ENCODE data around the gene MCC. TPM values are rescaled to one million over a fixed set of nuclear protein-coding genes. Genes with fewer than 3 reads are reported as not detected.

MCC gene
- total and polyA plus RNA-seq, 4 donors = 1.6 to 38.6 (median 11.2) TPM

GRCh38 chr5:113181409-113181808 is 306.8 kb downstream of the MCC start:
- H3K27me3 ChIP-seq (ENCODE audit: control insufficient read depth in 3 of 3, insufficient read depth in 3 of 3, low read length in 2 of 3) = no peaks in the 10 kb centered on the region
- no peak overlapping the region for H3K27ac ChIP-seq (ENCODE audit: low read depth in 1 of 2, low read length in 1 of 2)
- no peaks in the 10 kb centered on the region for H3K9me3 ChIP-seq (ENCODE audit: control insufficient read depth in 4 of 4, insufficient read depth in 3 of 4, low read length in 3 of 4)
- peaks cover 5 to 32% (median 14%) of the 10 kb centered on the region in 5 donors for H3K4me1 ChIP-seq (ENCODE audit: control insufficient read depth in 5 of 5, insufficient read depth in 5 of 5, low read length in 5 of 5)
- no peak for DNase-seq
- WGBS, 2 donors = 92 to 95% methylated on average over 1 of the region's 1 CpG
- H3K4me3 ChIP-seq = no peak overlapping the region
- no peak for TF ChIP-seq CTCF (IDR thresholded peaks at IDR 0.05; ENCODE audit: control extremely low read depth, extremely low read depth)
- no peak overlapping the region for H3K9ac ChIP-seq (ENCODE audit: insufficient read depth in 1 of 2, low read length in 2 of 2)
- no peak for ATAC-seq (ENCODE audit: insufficient read depth, low FRiP score)
- H3K36me3 ChIP-seq (ENCODE audit: control insufficient read depth in 4 of 4, insufficient read depth in 4 of 4, low read length in 4 of 4) = no peaks in the 10 kb centered on the region

- ATAC-seq (ENCODE audit: insufficient read depth, low FRiP score) = no peak
- H3K36me3 ChIP-seq (ENCODE audit: control insufficient read depth in 4 of 4, insufficient read depth in 4 of 4, low read length in 4 of 4) = no peaks in the 10 kb centered on the region
- H3K9ac ChIP-seq (ENCODE audit: insufficient read depth in 1 of 2, low read length in 2 of 2) = no peak overlapping the region
- H3K4me3 ChIP-seq = no peak overlapping the region
- H3K4me1 ChIP-seq (ENCODE audit: control insufficient read depth in 5 of 5, insufficient read depth in 5 of 5, low read length in 5 of 5) = peaks cover 5 to 27% (median 14%) of the 10 kb centered on the region in 5 donors
- no peak for TF ChIP-seq CTCF (IDR thresholded peaks at IDR 0.05; ENCODE audit: control extremely low read depth, extremely low read depth)
- H3K27ac ChIP-seq (ENCODE audit: low read depth in 1 of 2, low read length in 1 of 2) = no peak overlapping the region
- DNase-seq = no peak
- H3K27me3 ChIP-seq (ENCODE audit: control insufficient read depth in 3 of 3, insufficient read depth in 3 of 3, low read length in 2 of 3) = no peaks in the 10 kb centered on the region
- H3K9me3 ChIP-seq (ENCODE audit: control insufficient read depth in 4 of 4, insufficient read depth in 3 of 4, low read length in 3 of 4) = no peaks in the 10 kb centered on the region
Measured at GRCh38 chr5:113179156-113179555, 309.1 kb downstream of the MCC start.

GRCh38 chr5:113178073-113178779 is 310.0 kb downstream of the MCC start:
- Histone ChIP-seq H3K36me3 (ENCODE audit: control insufficient read depth in 4 of 4, insufficient read depth in 4 of 4, low read length in 4 of 4) (no peaks in the 10 kb centered on the region), H3K27me3 (ENCODE audit: control insufficient read depth in 3 of 3, insufficient read depth in 3 of 3, low read length in 2 of 3) (no peaks in the 10 kb centered on the region), H3K4me3 (no peak overlapping the region), H3K9me3 (ENCODE audit: control insufficient read depth in 4 of 4, insufficient read depth in 3 of 4, low read length in 3 of 4) (no peaks in the 10 kb centered on the region), H3K9ac (ENCODE audit: insufficient read depth in 1 of 2, low read length in 2 of 2) (no peak overlapping the region), H3K4me1 (ENCODE audit: control insufficient read depth in 5 of 5, insufficient read depth in 5 of 5, low read length in 5 of 5) (peaks cover 5 to 31% (median 14%) of the 10 kb centered on the region in 5 donors), H3K27ac (ENCODE audit: low read depth in 1 of 2, low read length in 1 of 2) (no peak overlapping the region)
- ATAC-seq (ENCODE audit: insufficient read depth, low FRiP score) = no peak
- TF ChIP-seq CTCF (IDR thresholded peaks at IDR 0.05; ENCODE audit: control extremely low read depth, extremely low read depth) = no peak
- WGBS, 2 donors = 64 to 81% methylated on average over 6 of the region's 6 CpGs
- peak in 1 of 3 donors; percentile 35 for DNase-seq

GRCh38 chr5:113177225-113177624 is 311.0 kb downstream of the MCC start:
- WGBS, 2 donors = 96 to 97% methylated on average over 1 of the region's 1 CpG
- H3K9me3 ChIP-seq (ENCODE audit: control insufficient read depth in 4 of 4, insufficient read depth in 3 of 4, low read length in 3 of 4) = no peaks in the 10 kb centered on the region
- no peaks in the 10 kb centered on the region for H3K27me3 ChIP-seq (ENCODE audit: control insufficient read depth in 3 of 3, insufficient read depth in 3 of 3, low read length in 2 of 3)
- no peak for ATAC-seq (ENCODE audit: insufficient read depth, low FRiP score)
- no peak overlapping the region for H3K9ac ChIP-seq (ENCODE audit: insufficient read depth in 1 of 2, low read length in 2 of 2)
- TF ChIP-seq CTCF (IDR thresholded peaks at IDR 0.05; ENCODE audit: control extremely low read depth, extremely low read depth) = no peak
- peaks cover 5 to 31% (median 14%) of the 10 kb centered on the region in 5 donors for H3K4me1 ChIP-seq (ENCODE audit: control insufficient read depth in 5 of 5, insufficient read depth in 5 of 5, low read length in 5 of 5)
- no peak overlapping the region for H3K4me3 ChIP-seq
- no peaks in the 10 kb centered on the region for H3K36me3 ChIP-seq (ENCODE audit: control insufficient read depth in 4 of 4, insufficient read depth in 4 of 4, low read length in 4 of 4)
- no peak for DNase-seq
- no peak overlapping the region for H3K27ac ChIP-seq (ENCODE audit: low read depth in 1 of 2, low read length in 1 of 2)
